MG63 (cell line): ENCODE results near the gene DNASE1. TPM values are rescaled to one million over a fixed set of nuclear protein-coding genes. Genes with fewer than 3 reads are reported as not detected.
"Not testable (repeated sequence)": the region's sequence is repeated elsewhere in the genome, so short reads cannot be mapped to it uniquely, and the experiment has no call there.

ENCODE experiments used
- DNase-seq: peaks from one replicate; pipeline ENCODE4 v3.0.0-alpha.2; 2020
- H3K27me3 ChIP-seq: fragments of 250-450 bp; sonication (Bioruptor Pico); 2 replicates; pipeline ENCODE4 v1.5.1; 2020; ENCODE audit warnings: mild to moderate bottlenecking, moderate library complexity
- H3K36me3 ChIP-seq: fragments of 250-450 bp; sonication (Bioruptor Pico); 2 replicates; pipeline ENCODE4 v1.5.1; 2020; ENCODE audit warnings: mild to moderate bottlenecking, moderate library complexity
- H3K4me3 ChIP-seq: fragments of 250-450 bp; sonication (Bioruptor Pico); 2 replicates; pipeline ENCODE4 v1.5.1; 2020; ENCODE audit warnings: mild to moderate bottlenecking, moderate library complexity
- H3K9me3 ChIP-seq: fragments of 250-450 bp; sonication (Bioruptor Pico); 2 replicates; pipeline ENCODE4 v1.5.1; 2020; ENCODE audit warnings: mild to moderate bottlenecking, moderate library complexity
- total RNA-seq: library from RNA; depleted of rRNA; stranded (reverse); fragments of >200 nt; shearing (Covaris generic); gene quantifications from 2 replicates; pipeline ENCODE4 v1.2.3, GENCODE V29; 2014; ENCODE audit warnings: low replicate concordance

DNASE1 gene
- total RNA-seq, 1 experiment from 2014 or later: 17.8 TPM

DNA sequence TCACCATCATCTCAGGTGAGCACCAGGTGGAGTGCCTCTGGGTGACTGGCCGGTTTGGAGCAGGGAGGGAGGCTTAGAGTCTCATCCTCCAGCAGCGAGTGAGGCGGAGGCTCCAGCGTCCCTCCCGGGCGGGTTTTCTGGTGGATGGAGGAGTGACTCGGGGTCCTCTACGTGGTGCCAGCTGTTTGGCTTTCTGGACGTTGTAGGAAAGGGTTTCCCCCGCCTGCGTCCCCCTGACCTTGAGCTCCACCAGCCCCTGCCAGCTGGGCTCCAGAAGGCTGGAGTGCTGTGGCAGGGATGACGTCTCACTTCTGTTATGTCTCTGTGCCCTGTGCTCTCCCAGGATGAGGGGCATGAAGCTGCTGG is 522 bp downstream of the DNASE1 start:
- Histone ChIP-seq H3K36me3 (peaks cover 66% of the 10 kb centered on the region), H3K4me3 (no peak overlapping the region), H3K9me3 (no peaks in the 10 kb centered on the region), H3K27me3 (no peaks in the 10 kb centered on the region)
- DNase-seq: no peak

- H3K9me3 ChIP-seq: no peaks in the 10 kb centered on the region
- no peaks in the 10 kb centered on the region for H3K27me3 ChIP-seq
- no peak overlapping the region for H3K4me3 ChIP-seq
- DNase-seq: no peak
- H3K36me3 ChIP-seq: peaks cover 70% of the 10 kb centered on the region
These were observed 1.1 kb downstream of the DNASE1 start for GRCh38 chr16:3655396-3656159.

DNA sequence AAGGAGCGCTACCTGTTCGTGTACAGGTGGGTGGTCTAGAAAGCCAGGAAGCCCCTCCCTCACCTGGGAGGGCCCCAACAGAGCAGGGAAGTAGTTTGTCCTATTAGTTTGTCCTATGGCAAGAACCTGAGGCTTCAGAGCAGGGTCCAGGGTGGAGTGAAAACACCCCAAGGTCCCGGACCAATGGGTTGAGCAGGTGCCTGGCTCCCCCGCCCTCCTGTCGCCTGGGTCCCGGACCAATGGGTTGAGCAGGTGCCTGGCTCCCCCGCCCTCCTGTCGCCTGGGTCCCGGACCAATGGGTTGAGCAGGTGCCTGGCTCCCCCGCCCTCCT is 1.6 kb downstream of the DNASE1 start:
- H3K27me3 ChIP-seq, DNase-seq, H3K4me3 ChIP-seq, H3K9me3 ChIP-seq: not testable (repeated sequence)
- H3K36me3 ChIP-seq: peaks cover 71% of the 10 kb centered on the region

- no peaks in the 10 kb centered on the region for H3K27me3 ChIP-seq
- no peaks in the 10 kb centered on the region for H3K9me3 ChIP-seq
- H3K4me3 ChIP-seq: no peak overlapping the region
- DNase-seq: no peak
- peaks cover 73% of the 10 kb centered on the region for H3K36me3 ChIP-seq
These were observed 2.3 kb downstream of the DNASE1 start for GRCh38 chr16:3656491-3657468.

GRCh38 chr16:3659251-3659650 is 4.8 kb downstream of the DNASE1 start:
- no peak for DNase-seq
- peaks cover 86% of the 10 kb centered on the region for H3K36me3 ChIP-seq
- H3K9me3 ChIP-seq: no peaks in the 10 kb centered on the region
- H3K27me3 ChIP-seq: no peaks in the 10 kb centered on the region
- H3K4me3 ChIP-seq: no peak overlapping the region

DNA sequence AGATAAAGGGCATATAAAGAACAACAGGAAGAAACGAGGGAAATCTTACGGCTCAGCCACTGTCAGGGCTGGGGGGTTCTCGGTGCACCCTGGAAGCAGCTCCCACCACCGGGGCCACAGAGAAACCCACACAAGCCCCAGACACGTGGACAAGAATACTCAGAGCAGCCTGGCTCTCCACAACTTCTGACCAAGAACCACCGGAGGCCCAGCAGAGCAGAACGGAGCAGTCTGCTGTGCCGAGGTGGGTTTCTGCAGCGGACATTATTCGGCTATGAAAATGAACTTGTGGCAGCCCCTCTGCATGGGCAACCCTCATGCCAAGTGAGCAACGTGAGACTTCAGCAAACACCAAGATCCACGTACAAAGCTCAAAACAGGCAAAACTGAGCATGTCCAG is 6.8 kb downstream of the DNASE1 start:
- Histone ChIP-seq H3K27me3 (no peaks in the 10 kb centered on the region), H3K36me3 (peaks cover 88% of the 10 kb centered on the region), H3K9me3 (no peaks in the 10 kb centered on the region), H3K4me3 (no peak overlapping the region)
- DNase-seq: no peak

GRCh38 chr16:3661922-3662321 is 7.4 kb downstream of the DNASE1 start:
- no peaks in the 10 kb centered on the region for H3K27me3 ChIP-seq
- no peaks in the 10 kb centered on the region for H3K9me3 ChIP-seq
- H3K4me3 ChIP-seq: no peak overlapping the region
- no peak for DNase-seq
- H3K36me3 ChIP-seq: peaks cover 89% of the 10 kb centered on the region

- Histone ChIP-seq H3K36me3 (peaks cover 86% of the 10 kb centered on the region), H3K4me3 (no peak overlapping the region), H3K9me3 (no peaks in the 10 kb centered on the region), H3K27me3 (no peaks in the 10 kb centered on the region)
- DNase-seq: no peak
These were observed 8.1 kb downstream of the DNASE1 start for GRCh38 chr16:3662601-3663000.

DNA sequence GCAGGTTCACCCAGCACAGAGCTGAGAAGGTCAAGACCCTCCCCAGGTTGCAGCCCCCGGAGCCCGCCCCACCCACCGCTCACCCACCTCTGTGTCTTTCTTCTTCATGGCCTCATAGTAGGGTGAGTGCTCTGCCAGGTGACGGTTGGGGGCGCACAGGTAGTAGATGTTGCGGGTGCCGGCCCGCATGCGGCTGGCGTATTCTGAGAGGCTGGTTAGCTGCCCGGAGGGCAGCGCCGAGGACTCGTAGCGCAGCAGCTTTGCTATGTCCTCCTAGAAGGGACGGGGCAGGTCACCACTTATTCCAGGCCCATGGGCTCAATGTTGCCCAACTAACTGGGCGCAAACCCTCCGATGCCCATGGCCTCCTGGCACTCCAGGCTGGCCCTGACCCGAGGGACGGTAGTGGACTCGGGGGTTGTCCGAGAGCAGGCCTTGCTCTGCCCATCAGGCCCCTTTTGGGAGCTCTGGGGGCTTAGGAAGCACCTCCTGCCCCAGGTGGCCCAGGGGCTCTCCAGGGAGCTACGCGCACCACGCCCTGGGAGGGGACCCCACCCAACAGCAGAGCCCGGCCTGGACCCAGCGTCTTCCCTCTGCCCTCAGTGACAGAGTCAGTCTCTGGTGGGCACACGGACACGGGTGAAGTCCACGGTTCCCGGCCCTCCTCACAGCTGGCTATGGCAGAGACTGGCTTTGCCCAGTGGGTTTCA is 9.9 kb downstream of the DNASE1 start:
- peaks cover 84% of the 10 kb centered on the region for H3K36me3 ChIP-seq
- DNase-seq: no peak

DNA sequence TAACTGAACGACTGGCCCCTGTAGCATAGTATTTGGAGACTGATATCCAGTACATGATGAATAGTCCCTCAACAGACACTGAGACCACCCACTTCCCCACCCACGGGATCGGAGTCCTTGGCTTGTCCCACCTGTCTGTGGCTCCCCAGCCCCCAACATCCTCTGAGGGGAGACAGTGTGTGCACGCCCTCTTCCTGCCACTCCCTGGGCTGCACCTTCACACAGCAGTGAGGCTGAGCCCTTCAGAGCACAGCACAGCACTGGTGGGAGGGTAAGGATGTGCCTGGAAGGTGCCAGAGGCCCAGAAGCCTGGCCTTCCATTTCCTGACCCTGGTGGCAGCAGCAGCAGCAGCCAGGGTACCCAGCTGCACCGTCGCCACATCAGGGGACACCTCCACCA is 11.0 kb downstream of the DNASE1 start:
- no peak for DNase-seq
- peaks cover 80% of the 10 kb centered on the region for H3K36me3 ChIP-seq
- H3K27me3 ChIP-seq: no peaks in the 10 kb centered on the region
- H3K4me3 ChIP-seq: no peak overlapping the region
- no peaks in the 10 kb centered on the region for H3K9me3 ChIP-seq

More for the DNA sequence above, 9.9 kb downstream of the DNASE1 start:
- Histone ChIP-seq H3K4me3 (no peak overlapping the region), H3K9me3 (no peaks in the 10 kb centered on the region), H3K27me3 (no peaks in the 10 kb centered on the region)

DNA sequence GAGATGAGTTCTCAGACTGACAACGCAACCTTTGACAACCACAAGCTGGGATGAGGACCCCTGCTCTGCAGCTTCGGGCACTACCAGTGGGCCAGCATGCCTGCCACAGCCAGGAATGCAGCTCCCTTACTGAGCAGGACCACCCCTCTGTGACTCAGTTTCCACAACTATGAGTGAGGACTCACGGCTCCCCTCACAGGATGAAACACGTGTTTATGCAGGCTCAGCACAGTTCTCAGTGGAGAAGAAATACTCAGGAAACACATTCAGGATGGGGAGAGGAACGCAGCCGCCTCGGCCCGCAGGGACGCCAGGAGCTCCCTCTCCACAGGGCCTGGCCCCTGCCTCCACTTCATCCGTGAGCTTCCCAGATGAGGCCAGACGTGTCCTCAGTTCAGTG is 14.1 kb downstream of the DNASE1 start:
- Histone ChIP-seq H3K36me3 (peaks cover 84% of the 10 kb centered on the region), H3K27me3 (no peaks in the 10 kb centered on the region), H3K9me3 (no peaks in the 10 kb centered on the region), H3K4me3 (no peak overlapping the region)
- no peak for DNase-seq

GRCh38 chr16:3669082-3669481 is 14.6 kb downstream of the DNASE1 start:
- Histone ChIP-seq H3K36me3 (peaks cover 86% of the 10 kb centered on the region), H3K27me3 (no peaks in the 10 kb centered on the region), H3K9me3 (no peaks in the 10 kb centered on the region), H3K4me3 (no peak overlapping the region)
- no peak for DNase-seq

- no peak for DNase-seq
- H3K27me3 ChIP-seq: no peaks in the 10 kb centered on the region
- no peak overlapping the region for H3K4me3 ChIP-seq
- H3K9me3 ChIP-seq: no peaks in the 10 kb centered on the region
- H3K36me3 ChIP-seq: peaks cover 88% of the 10 kb centered on the region
These were observed 16.2 kb downstream of the DNASE1 start for GRCh38 chr16:3670711-3671110.

DNA sequence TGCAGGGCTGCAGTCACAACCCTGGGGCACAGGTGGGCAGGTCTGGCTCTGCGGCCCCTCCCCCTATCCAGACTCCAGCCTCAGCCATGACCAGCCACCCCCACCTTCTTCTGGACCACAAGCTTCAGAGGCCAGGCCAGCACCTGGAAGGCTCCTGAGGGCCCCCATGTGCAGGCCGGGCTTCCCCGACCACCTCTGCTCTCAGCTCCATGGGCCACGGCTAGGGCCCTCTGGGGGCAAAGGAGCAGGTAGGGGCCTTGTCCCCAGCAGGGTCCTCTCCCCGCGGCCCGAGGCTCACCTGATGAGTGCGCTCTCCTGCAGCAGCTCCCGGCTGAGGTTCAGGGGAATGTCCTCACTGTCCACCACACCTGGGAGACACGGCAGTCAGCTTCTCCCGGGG is 16.9 kb downstream of the DNASE1 start:
- peaks cover 86% of the 10 kb centered on the region for H3K36me3 ChIP-seq
- H3K4me3 ChIP-seq: no peak overlapping the region
- H3K27me3 ChIP-seq: no peaks in the 10 kb centered on the region
- no peaks in the 10 kb centered on the region for H3K9me3 ChIP-seq
- no peak for DNase-seq

GRCh38 chr16:3672571-3673041 is 18.1 kb downstream of the DNASE1 start:
- H3K4me3 ChIP-seq: no peak overlapping the region
- DNase-seq: no peak
- no peaks in the 10 kb centered on the region for H3K9me3 ChIP-seq
- H3K36me3 ChIP-seq: peaks cover 89% of the 10 kb centered on the region
- no peaks in the 10 kb centered on the region for H3K27me3 ChIP-seq

DNA sequence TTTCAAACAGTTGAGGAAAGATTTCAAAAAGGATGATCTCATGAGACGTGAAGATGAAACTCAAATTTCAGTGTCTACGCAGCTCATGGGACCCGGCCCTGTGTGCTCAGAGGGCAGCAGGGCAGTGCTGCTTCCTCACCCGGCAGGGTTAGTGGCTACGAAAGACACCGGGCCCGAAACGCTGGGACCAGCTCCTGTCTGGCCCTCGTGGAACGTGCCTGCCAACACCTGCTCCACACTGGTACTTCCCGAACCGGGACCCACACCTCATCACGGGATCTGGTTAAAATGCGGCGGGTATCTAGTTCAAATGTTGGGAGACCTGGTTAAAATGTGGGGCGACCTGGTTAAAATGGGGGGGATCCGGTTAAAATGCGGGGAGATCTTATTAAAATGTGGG is 18.7 kb downstream of the DNASE1 start:
- DNase-seq: no peak
- H3K4me3 ChIP-seq: no peak overlapping the region
- peaks cover 92% of the 10 kb centered on the region for H3K36me3 ChIP-seq
- H3K27me3 ChIP-seq: no peaks in the 10 kb centered on the region
- H3K9me3 ChIP-seq: no peaks in the 10 kb centered on the region
